ENCODE results near the gene ZNF385A. TPM values are rescaled to one million over a fixed set of nuclear protein-coding genes. Genes with fewer than 3 reads are reported as not detected.
A peak's percentile ranks its signal among the peaks of the same experiment; 100 is the strongest.

Gene ZNF385A
- total RNA-seq, 1 experiment from 2014 or later, result 17.5 TPM

- Histone ChIP-seq H3K27ac (ENCODE audit: low read depth, low read length, poor library complexity, severe bottlenecking) (no peak overlapping the region), H3K4me3 (ENCODE audit: low read depth, low read length, poor library complexity, severe bottlenecking) (no peak overlapping the region), H3K27me3 (replicated peaks; ENCODE audit: insufficient read depth, low read depth, low read length, poor library complexity) (no peaks in the 10 kb centered on the region), H3K9me3 (ENCODE audit: low read depth, low read length, poor library complexity, severe bottlenecking) (no peaks in the 10 kb centered on the region), H3K36me3 (ENCODE audit: insufficient read depth, low read length, poor library complexity, severe bottlenecking) (peaks cover 86% of the 10 kb centered on the region), H3K4me1 (ENCODE audit: insufficient read depth, low read length, poor library complexity, severe bottlenecking) (no peaks in the 10 kb centered on the region)
- no peak for DNase-seq (ENCODE audit: low spot score)
- no peak for TF ChIP-seq EZH2 (IDR thresholded peaks at IDR 0.05; ENCODE audit: borderline replicate concordance, low read depth, low read length, poor library complexity, severe bottlenecking)
- TF ChIP-seq, protein P1, sequence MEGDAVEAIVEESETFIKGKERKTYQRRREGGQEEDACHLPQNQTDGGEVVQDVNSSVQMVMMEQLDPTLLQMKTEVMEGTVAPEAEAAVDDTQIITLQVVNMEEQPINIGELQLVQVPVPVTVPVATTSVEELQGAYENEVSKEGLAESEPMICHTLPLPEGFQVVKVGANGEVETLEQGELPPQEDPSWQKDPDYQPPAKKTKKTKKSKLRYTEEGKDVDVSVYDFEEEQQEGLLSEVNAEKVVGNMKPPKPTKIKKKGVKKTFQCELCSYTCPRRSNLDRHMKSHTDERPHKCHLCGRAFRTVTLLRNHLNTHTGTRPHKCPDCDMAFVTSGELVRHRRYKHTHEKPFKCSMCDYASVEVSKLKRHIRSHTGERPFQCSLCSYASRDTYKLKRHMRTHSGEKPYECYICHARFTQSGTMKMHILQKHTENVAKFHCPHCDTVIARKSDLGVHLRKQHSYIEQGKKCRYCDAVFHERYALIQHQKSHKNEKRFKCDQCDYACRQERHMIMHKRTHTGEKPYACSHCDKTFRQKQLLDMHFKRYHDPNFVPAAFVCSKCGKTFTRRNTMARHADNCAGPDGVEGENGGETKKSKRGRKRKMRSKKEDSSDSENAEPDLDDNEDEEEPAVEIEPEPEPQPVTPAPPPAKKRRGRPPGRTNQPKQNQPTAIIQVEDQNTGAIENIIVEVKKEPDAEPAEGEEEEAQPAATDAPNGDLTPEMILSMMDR (conservative IDR thresholded peaks at IDR 0.05; ENCODE audit: low read depth, low read length), result no peak
- no TSS peak for BruUV-seq (replicated peaks)
- intact Hi-C loops (cut with micrococcal nuclease; ENCODE audit: unreplicated experiment), result no loop called here
- POLR2A ChIA-PET (ENCODE audit: low non-redundant PET), result no interaction called here
- CTCF ChIA-PET, result interaction anchor here (0.7 to 5.0 kb wide), 3 partner anchors 33 to 167 kb away, joined by 5 to 133 read pairs (median 17); no protein-coding TSS in a partner anchor
Measured at GRCh38 chr12:54398218-54398617, 13.7 kb upstream of the ZNF385A start.

GRCh38 chr12:54397157-54397556 lies 12.6 kb upstream of the ZNF385A start:
- H3K9me3 ChIP-seq (ENCODE audit: low read depth, low read length, poor library complexity, severe bottlenecking), result no peaks in the 10 kb centered on the region
- H3K27ac ChIP-seq (ENCODE audit: low read depth, low read length, poor library complexity, severe bottlenecking), result no peak overlapping the region
- peaks cover 75% of the 10 kb centered on the region for H3K36me3 ChIP-seq (ENCODE audit: insufficient read depth, low read length, poor library complexity, severe bottlenecking)
- no peaks in the 10 kb centered on the region for H3K27me3 ChIP-seq (replicated peaks; ENCODE audit: insufficient read depth, low read depth, low read length, poor library complexity)
- ChIA-PET CTCF (interaction anchor here (5.0 kb wide), 1 partner anchor 42 kb away, joined by 133 read pairs; no protein-coding TSS in a partner anchor), POLR2A (ENCODE audit: low non-redundant PET) (no interaction called here)
- H3K4me1 ChIP-seq (ENCODE audit: insufficient read depth, low read length, poor library complexity, severe bottlenecking), result peaks cover 10% of the 10 kb centered on the region
- DNase-seq (ENCODE audit: low spot score), result no peak
- intact Hi-C loops (cut with micrococcal nuclease; ENCODE audit: unreplicated experiment), result no loop called here
- no TSS peak for BruUV-seq (replicated peaks)
- no peak overlapping the region for H3K4me3 ChIP-seq (ENCODE audit: low read depth, low read length, poor library complexity, severe bottlenecking)
- no peak for TF ChIP-seq EZH2 (IDR thresholded peaks at IDR 0.05; ENCODE audit: borderline replicate concordance, low read depth, low read length, poor library complexity, severe bottlenecking)
- TF ChIP-seq, protein P1 (conservative IDR thresholded peaks at IDR 0.05; ENCODE audit: low read depth, low read length), result no peak

DNA sequence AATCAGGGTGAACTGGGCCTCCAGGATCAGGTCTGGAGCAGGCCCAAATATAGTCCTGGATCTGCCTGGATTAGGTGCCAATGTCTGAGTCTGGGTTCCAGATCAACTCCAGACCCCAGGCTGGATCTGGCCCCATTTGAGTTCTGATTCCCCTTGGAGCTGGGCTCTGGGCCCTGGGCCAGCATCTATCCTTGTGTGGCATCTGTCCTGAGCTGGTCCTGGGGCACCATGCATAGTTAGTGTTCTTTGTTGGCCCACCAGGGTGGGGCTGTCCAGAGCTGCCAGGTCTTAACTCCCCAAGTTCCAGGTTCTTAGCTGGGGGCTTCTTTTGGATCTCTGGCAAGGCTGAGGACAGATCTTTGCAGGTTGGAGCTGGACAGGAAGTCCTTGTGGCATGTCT lies 11.0 kb upstream of the ZNF385A start:
- intact Hi-C loops (cut with micrococcal nuclease; ENCODE audit: unreplicated experiment), result no loop called here
- DNase-seq (ENCODE audit: low spot score), result no peak
- TSS peak; percentile 41 for BruUV-seq (replicated peaks)
- no peaks in the 10 kb centered on the region for H3K27me3 ChIP-seq (replicated peaks; ENCODE audit: insufficient read depth, low read depth, low read length, poor library complexity)
- H3K36me3 ChIP-seq (ENCODE audit: insufficient read depth, low read length, poor library complexity, severe bottlenecking), result peaks cover 59% of the 10 kb centered on the region
- TF ChIP-seq, protein P1 (conservative IDR thresholded peaks at IDR 0.05; ENCODE audit: low read depth, low read length), result no peak
- no peak for TF ChIP-seq EZH2 (IDR thresholded peaks at IDR 0.05; ENCODE audit: borderline replicate concordance, low read depth, low read length, poor library complexity, severe bottlenecking)
- no peak overlapping the region for H3K4me3 ChIP-seq (ENCODE audit: low read depth, low read length, poor library complexity, severe bottlenecking)
- H3K4me1 ChIP-seq (ENCODE audit: insufficient read depth, low read length, poor library complexity, severe bottlenecking), result peaks cover 14% of the 10 kb centered on the region
- H3K27ac ChIP-seq (ENCODE audit: low read depth, low read length, poor library complexity, severe bottlenecking), result no peak overlapping the region
- no peaks in the 10 kb centered on the region for H3K9me3 ChIP-seq (ENCODE audit: low read depth, low read length, poor library complexity, severe bottlenecking)
- ChIA-PET POLR2A (ENCODE audit: low non-redundant PET) (no interaction called here), CTCF (interaction anchor here (0.7 kb wide), 1 partner anchor 16 kb away, joined by 4 read pairs; no protein-coding TSS in a partner anchor)

Data from A673 (cell line).